GM18519 (cell line): ENCODE results near the gene RTF1.
"Not testable (repeated sequence)": the region's sequence is repeated elsewhere in the genome, so short reads cannot be mapped to it uniquely, and the experiment has no call there.

ENCODE experiments used
- ATAC-seq: cut with Tn5 transposase; IDR thresholded peaks from one replicate; pipeline ENCODE4 v1.9.1; 2021; ENCODE audit warnings: mild to moderate bottlenecking, moderate library complexity; ENCODE audit not compliant: unreplicated experiment, low FRiP score

Gene RTF1

DNA sequence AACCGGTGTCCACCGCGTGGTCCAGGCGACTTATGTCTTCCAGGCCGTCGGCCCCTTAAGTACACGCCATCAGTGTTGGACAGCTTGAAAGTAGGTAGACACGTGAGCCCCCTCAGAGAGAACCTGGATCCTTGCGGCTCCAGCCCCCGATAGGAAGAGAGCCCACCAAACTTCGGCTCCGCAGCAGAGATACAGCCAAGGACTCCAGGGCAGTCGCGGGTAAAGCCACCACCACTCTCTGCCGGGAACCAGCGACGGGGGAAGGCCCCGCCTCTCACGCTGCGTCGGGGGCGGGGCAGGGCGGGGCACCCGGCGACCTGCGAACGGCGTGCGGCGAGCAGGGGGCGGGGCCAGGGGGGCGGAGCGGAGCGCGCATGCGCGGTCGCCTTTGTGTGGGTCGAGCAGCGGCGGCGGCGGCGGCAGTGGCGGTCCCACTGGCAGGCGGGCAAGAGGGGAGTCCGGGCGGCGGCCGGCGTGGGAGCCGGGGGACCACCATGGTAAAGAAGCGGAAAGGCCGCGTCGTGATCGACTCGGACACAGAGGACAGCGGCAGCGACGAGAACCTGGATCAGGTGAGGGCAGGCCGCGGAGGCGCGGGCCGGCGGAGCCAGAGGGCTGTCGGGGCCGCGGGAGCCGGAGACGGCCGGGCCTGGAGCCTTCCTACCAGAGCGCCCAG is at the start of gene RTF1:
Gene RTF1 (plus strand): TSS at position 354 of the 676 bp plus-strand sequence. CDS start 21 bp downstream, at position 375.
- ATAC-seq: no peak

DNA sequence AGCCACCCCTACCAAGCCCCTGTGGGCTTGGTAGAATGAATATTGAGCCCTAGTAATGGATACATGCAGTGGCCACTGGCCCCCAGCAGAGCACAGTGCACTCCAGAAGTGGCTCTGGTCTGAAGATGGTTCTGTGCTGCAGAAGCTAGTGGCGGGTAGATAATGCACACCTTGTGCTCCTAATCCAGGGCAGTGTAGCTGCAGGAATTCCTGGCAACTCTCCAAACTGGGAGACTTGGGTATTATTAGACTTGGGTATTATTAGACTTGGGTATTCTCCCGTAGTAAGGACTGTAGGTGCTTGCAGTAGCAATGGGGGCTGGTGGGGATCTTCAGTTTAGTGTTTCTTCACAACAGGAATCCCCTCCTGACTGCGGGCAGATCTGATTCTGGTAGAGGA is 49.5 kb upstream of the RTF1 start:
- ATAC-seq: no peak

DNA sequence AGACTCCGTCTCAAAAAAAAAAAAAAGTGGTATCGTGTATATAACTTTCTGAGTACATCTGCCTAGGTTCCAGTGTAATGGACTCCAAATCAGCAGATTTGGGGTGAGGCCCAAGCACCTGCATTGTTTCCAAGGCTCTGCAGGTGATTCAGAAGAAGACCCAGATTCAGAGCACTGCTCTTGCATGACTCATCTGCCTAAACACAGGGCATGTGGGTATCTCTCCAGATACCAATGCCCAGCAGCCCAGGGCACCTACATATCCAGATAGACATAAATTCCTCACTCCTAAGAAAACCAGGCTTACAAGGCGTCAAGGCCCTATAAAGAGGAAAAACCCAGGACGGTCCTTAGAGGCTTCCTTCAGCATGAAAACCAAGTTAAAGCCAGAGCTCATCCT is 38.9 kb upstream of the RTF1 start:
- no peak for ATAC-seq

DNA sequence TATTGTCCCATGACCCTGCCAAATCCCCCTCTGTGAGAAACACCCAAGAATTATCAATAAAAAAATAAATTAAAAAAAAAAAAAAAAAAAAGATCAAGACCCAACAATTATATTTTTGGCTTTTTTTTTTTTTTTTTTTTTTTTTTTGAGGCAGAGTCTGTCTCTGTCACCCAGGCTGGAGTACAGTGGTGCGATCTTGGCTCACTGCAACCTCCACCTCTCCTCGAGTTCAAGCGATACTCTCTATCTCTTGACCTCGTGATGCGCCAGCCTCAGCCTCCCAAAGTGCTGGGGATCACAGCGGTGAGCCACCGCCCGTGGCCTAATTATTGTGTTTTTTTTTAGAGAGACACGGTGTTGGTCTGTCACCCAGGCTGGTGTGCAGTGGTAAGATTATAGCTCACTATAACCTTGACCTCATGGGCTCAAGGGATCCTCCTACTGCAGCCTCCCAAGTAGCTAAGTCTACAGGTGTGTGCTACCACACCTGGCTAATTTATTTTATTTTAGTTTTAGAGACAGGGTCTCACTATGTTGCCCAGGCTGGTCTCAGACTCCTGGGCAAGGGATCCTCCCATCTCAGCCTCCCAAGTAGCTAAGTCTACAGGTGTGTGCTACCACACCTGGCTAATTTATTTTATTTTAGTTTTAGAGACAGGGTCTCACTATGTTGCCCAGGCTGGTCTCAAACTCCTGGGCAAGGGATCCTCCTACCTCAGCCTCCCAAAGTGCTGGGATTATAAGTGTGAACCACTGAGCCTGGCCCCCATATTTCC is 32.7 kb upstream of the RTF1 start:
- not testable (repeated sequence) for ATAC-seq

DNA sequence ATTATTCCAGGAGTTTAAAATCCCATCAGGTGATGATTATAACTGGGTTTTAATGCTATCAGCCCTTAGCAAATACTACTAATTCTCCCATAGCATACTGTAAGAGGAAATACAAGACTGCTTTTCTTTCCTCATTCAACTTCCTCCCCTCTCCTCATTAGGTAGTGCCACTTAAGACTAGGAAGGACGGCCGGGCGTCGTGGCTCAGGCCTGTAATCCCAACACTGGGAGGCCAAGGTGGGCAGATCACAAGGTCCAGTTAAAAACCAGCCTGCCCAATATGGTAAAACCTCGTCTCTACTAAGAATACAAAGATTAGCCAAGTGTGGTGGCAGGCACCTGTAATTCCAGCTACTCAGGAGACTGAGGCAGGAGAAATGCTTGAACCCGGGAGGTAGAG is 29.2 kb upstream of the RTF1 start:
- ATAC-seq: no peak

DNA sequence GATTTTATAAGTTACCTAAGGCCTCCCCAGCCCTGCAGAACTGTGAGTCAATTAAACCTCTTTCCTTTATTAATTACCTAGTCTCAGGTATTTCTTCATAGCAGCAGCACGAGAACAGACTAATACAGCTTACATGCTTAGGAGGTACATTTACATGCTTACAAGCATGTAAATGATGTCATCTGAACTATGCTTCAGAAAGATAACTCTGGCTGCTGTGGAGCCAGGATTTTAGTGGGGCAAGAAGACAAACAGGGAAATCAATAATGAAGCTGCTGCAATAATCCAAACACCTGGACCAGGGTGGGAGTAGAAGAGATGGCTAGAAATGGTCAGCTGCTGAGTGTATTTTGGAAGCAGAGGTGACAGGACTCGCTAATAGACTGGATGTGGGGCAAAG is 24.2 kb upstream of the RTF1 start:
- no peak for ATAC-seq

DNA sequence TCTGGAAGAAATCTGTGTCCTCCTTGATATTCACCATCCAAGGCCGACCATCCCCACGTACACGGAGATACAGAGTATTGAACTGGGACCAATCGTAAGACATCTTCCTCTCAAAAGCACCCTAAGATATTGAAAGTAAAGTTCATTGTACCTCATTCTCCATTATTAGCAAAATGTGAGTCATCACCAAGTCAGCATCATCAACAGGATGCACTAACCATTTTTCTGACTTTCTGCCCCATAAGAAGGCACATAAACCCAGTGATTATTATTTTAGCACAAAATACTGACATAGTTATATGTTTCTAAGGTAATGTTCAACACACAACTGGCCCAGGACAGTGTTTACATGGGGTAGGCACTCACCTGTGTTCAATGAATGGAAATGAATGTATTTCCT is 22.0 kb upstream of the RTF1 start:
- ATAC-seq: no peak

DNA sequence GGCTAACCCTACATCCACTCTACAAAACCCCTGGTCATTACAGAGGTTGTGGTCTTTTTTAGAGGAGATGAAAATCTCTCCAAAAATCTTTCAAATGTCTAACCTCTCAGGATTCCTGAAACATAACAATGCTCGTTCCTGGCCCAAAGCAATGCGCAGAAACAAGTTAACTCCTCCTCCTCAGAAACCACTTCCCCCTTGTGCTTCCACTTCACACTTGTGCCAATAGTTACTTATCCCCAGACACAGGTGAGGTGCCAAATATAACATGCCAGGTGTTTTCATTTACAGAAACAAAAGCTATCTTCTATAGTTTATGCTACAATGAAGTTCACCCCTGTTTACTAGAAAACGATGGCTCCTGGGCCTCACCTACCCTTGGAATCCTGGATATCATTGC is 20.8 kb upstream of the RTF1 start:
- no peak for ATAC-seq

DNA sequence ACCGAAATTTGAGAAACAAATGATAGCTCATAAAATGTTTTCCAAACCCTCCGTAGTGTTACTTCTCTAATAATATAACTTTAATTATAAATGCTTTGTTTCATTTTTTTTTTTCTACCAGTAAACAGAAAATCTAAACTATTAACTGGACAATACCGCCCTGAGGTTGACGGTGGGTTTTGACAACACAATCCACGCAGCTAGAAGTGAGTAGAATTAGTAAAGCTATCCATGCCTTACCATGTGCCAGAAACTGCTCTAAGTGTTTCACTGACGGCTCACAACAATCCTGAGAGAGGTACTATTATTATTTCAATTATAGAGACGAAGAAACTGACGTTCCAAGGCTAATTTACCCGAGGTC is 15.0 kb upstream of the RTF1 start:
- no peak for ATAC-seq

DNA sequence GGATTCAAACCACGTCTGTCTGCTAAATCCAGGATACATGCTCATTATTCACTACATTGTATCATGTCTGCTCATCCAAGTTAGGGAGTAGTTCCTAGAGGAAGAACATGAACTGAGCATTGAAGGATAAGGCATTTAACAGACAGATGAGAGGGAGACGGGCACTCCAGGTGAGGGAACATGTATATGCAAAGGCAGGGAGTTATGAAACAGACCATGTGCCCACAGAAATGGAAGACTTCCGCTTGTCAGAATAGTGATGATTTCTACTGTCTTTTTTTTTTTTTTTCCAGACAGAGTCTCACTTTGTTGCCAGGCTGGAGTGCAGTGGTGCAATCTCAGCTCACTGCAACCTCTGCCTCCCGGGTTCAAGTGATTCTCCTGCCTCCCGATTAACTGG is 9.6 kb upstream of the RTF1 start:
- no peak for ATAC-seq

DNA sequence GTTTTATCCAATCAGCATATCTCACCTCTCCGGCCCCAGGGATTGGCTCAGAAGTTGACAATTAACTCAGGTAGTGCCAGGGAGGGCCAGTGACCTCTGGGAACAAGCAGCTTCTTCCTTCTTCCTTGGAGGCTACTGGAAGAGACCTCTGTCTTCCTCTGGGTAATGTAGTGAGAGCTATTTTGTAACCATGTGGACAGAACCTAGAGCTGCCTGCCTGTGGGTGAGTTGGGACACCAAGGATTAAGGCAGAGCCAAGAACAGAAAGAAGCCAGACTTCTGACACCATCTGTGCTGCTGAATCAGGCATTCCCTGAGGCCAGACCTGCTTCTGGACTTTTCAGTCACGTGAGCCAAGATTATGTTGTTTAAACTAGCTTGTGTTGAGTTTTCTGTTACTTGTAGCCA is 8.7 kb upstream of the RTF1 start:
- ATAC-seq: no peak

DNA sequence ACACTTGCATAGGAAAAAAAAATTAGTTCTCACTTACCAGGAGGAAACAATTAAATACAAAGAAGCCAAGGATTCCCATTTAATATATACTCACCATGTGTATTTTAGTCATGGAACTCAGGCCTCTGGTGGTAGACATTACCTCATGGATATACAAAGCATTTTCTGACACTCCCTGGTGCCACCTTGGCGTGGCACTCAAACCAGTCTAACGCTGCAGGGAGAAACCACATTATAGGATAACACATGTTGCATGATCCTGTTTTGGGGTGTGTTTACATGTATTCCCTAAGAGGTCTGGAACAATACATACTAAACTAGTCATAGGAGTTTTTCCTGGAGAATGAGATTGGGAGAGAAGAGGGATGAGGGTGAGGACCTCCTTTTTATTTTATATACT is 5.9 kb upstream of the RTF1 start:
- ATAC-seq: no peak

DNA sequence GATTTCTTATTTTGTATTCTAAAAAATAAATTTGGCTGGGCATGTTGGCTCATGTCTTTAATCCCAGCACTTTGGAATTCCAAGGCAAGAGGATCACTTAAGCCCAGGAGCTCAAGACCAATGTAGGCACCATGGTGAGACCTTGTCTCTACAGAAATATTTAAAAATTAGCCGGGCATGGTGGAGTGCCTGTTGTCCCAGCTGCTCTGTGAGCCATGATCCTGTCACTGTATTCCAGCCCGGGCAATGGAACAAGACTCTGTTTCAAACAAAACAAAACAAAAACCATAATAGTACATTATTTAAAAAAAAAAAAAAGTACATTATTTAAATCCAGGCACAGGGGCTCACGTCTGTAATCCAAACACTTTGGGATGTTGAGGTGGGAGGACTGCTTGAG is 5.5 kb upstream of the RTF1 start:
- no peak for ATAC-seq

DNA sequence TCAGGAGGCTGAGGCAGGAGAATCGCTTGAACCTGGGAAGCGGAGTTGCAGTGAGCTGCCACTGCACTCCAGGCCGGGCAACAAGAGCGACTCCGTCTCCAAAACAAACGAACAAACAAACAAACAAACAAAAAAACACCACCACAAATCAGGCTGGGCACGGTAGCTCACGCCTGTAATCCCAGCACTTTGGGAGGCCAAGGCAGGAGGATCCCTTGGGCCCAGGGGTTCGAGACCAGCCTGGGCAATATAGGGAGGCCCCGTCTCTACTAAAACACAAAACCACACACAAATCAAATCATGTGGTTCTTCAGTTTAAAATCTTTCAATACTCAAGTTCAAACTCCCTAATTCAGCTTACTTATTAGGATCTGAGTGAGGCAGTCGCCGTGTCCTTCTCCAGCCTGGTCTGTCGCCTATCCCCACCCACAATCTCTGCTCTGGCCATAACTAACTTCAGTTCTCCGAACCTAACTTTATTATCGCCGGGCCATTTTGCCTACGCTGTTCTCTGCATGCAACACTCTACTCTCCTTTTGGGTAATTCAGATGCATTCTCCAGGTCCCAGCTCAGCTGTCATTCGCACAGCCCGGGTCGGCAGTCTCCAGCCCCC is 660 bp upstream of the RTF1 start:
- no peak for ATAC-seq

DNA sequence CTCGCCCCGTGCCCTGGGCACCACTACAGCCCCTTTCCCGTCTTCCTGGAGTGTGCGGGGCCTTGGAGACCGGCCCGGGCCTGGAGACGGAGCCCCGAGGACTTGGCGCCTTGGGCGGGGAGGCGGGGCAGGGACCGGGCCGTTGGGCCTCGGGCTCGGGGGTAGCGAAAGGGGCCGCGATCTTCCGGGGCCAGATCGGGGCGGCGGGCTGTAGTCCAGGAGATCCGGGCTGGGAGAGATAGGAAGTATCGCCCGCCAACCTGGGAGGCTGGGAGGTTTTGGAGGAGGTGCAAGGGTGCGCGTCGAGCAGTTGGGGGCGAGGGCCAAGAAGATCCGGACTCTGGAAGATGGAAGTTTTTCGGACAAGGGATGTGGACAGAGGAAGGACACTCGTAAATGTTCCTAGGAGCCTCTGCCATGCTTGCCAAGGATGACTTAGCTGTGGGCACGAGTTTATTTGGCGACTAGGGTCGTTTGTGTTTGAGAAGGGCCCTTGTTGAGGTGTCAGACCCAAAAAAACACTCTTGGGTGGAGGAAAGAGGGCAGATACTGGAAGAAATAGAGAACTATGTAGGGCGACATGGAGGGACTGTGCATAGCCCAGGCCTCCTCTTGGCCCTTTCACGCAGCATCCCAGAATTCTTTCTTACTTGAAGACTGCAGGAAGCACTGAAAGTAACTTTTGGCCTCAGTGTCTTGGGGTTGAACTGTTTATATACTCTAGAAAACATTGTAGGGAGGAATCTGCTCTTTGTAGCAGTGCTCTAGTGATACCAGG is 712 bp downstream of the RTF1 start:
- ATAC-seq: no peak

DNA sequence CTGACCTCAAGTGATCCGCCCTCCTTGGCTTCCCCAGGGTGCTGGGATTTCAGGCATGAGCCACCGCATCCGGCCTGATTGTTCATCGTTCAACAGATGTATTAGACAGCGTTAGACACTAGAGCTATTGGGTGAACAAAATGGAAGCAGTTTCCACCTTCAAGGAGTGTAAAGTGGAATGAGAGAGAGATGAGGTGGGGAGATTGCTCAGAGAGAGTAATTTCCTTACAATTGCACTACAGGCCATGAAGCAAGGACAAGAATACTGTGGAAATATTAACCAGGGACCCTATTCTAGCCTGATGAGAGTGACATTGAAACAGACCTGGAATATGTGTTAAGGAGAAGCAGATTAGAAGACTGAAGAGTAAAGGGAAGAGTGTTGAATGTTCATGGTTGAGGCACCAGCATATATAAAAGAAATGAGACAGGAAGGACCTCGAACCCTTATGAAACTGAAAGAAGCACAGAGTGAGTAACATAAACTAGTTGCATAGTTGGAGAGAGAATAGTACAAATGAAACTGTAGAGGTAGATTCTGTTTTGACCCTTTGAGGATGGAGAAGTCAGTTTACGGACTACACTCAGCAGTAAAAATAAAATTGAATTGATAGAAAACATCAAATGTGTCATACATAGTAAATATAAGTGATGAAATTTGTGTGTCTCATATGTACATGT is 7.2 kb downstream of the RTF1 start:
- peak; percentile 81 for ATAC-seq

DNA sequence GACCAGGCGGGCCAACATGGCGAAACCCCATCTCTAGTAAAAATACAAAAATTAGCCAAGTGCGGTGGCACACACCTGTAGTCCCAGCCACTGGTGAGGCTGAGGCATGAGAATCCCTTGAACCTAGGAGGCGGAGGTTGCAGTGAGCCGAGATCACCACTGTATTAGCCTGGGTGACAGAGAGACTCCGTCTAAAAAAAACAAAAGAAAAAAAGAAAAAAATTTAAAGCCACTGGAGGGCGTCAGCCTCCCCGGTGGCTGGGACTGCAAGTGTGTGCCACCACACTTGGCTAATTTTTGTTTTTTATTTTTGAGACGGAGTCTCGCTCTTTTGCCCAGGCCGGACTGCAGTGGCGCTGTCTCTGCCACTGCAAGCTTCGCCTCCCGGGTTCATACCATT is 7.9 kb downstream of the RTF1 start:
- ATAC-seq: no peak

DNA sequence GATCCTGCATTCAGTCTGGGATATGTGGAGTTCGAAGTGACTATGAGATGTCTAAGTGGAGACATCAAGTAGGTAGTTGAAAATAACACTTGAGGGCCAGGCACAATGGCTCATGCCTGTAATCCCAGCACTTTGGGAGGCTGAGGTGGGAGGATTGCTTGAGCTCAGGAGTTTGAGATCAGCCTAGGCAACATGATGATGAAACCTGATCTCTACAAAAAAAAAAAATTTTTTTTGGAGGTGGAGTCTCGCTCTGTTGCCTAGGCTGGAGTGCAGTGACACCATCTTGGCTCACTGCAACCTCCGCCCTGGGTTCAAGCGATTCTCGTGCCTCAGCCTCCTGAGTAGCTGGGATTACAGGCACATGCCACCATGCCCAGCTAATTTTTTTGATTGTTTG is 9.0 kb downstream of the RTF1 start:
- ATAC-seq: not testable (repeated sequence)

DNA sequence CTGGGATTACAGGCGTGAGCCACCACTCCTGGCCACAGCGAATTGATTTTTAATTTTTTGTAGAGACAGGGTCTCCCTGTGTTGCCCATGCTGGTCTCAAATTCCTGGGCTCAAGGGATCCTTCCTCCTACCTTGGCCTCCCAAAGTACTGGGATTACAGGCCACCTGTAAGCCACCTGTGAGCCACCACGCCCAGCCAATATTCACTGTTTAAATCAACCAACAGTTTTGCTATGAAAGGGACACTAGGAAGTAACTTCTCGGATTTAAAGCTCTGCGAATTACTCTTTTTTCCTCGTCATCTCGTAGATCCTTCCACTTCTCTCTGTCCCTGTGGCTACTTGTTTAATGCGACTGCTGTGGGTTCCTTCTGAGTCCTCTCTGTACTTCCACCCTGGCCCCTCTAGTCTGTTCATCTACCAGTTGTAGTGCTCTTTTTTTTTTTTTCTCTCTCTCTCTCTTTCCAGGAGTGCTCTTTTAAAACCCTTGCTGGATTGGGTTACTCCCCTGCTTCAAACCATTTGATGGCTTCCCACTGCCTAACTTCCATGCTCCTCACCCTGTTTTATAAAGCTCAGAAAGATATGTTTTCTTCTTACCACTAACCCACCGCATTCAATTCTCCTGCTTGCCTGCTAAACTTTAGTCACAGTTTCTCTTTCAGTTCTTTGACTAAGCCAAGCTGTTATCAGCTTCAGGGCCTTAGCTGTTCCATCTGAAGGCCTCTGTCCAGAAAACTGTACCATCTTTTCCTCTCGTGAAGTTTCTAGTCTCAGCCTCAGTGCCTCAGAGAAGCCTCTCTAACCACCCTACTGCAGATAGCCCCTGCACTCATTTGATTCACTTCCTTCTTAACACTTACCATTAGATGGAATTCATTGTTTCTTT is 12.4 kb downstream of the RTF1 start:
- ATAC-seq: no peak
